Stomach (tissue), 4 donors: Measurements from ENCODE around the gene RFC2.

Source experiments
- POLR2A ChIP-seq, 4 donors: fragments of 450-650 bp; IDR thresholded peaks; one replicate each; pipeline ENCODE4 v1.6.1; 2016; ENCODE audit warnings: antibody characterized with exemption in 4 of 4, control low read depth in 2 of 4, mild to moderate bottlenecking in 1 of 4, moderate library complexity in 1 of 4
- TF ChIP-seq, protein P1 (sequence below), 7 experiments: fragments of 450-650 bp in 4 of 7; fragments of 200-600 bp in 3 of 7; sonication (generic) in 3 of 7; IDR thresholded peaks; one replicate each; pipeline ENCODE4 v1.5.1; 2016 to 2019; ENCODE audit warnings: antibody characterized with exemption in 7 of 7, control low read depth in 2 of 7, mild to moderate bottlenecking in 1 of 7

DNA sequence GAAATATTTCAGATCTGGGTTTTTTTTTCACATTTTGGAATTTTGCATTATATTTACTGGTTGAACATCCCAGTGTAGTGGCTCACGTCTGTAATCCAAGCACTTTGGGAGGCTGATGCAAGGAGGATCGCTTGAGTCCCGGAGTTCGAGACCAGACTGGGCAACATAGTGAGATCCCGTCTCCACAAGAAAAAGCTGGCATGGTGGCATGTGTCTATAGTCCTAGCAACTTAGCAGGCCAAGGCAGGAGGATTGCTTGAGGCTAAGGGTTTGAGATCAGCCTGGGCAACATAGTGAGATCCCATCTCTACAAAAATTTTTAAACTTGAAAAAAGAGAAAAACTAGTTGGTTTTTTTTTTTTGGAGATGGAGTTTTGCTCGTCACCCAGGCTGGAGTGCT, 6.0 kb downstream of the RFC2 start:
- TF ChIP-seq POLR2A (IDR thresholded peaks at IDR 0.05) = no peak
- TF ChIP-seq, protein P1, sequence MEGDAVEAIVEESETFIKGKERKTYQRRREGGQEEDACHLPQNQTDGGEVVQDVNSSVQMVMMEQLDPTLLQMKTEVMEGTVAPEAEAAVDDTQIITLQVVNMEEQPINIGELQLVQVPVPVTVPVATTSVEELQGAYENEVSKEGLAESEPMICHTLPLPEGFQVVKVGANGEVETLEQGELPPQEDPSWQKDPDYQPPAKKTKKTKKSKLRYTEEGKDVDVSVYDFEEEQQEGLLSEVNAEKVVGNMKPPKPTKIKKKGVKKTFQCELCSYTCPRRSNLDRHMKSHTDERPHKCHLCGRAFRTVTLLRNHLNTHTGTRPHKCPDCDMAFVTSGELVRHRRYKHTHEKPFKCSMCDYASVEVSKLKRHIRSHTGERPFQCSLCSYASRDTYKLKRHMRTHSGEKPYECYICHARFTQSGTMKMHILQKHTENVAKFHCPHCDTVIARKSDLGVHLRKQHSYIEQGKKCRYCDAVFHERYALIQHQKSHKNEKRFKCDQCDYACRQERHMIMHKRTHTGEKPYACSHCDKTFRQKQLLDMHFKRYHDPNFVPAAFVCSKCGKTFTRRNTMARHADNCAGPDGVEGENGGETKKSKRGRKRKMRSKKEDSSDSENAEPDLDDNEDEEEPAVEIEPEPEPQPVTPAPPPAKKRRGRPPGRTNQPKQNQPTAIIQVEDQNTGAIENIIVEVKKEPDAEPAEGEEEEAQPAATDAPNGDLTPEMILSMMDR (IDR thresholded peaks at IDR 0.05) = no peak
